T-helper 1 cell (primary cell): ENCODE results near the gene HGF.

ENCODE experiments used
- DNase-seq, 5 donors: peaks; one replicate each; pipeline ENCODE4 v3.0.0-alpha.2; 2012 to 2020

The HGF gene

DNA sequence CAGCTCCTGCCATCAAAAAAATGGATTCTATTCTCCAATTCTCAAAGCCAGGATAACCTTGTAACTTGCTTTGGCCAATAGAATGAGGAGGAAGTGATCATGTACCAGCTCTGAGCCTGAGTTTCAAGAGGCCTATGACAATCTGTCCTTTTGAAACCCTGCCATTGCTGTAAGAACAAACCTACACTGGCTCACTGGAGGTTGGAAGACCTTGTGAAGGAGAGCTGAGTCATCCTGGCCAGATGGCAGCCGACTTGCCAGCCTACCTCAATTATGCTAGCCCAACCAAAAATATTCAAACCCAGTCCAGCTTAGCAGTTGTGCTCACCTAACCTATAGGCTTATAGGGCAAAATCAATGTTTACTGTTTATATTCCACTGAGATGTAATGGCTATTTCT is 93.0 kb downstream of the HGF start:
- no peak for DNase-seq

GRCh38 chr7:81676105-81676811 is 93.6 kb downstream of the HGF start:
- no peak for DNase-seq

DNA sequence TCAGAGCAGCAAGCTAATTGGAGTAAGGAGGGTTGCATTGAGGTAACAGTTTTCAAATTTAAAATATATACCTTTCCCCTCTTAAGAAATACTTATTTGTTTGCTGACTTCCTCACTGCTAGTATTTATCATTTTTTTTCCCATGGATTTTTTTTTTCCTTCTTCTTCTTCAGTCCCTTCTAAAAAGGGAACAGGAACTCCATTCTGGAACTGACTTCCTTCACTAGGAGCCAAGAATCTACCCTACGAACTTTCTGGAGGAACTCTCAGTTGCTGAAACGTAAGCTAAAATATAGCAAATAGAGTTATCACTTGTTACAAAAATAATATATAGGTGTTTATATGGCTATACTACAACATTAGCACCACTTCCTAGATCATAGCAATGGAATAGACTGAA is 95.4 kb downstream of the HGF start:
- no peak for DNase-seq

DNA sequence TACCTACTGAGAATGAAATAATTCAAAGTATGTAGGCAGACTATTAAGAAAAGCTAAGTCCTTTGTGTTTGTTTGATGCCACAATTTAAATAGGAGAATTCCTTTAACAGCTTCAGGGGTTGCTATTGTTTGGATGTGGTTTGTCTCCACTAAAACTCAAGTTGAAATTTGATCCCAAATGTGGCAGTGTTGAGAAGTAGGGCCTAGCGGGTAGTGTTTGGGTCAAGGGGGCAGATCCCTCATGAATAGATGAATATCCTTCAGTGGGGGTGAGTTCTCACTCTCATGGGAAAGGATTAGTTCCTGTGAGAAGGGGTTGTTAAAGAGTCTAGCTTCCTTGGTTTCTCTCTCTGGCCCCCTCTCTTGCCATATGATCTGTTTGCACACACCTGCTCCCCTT is 97.0 kb downstream of the HGF start:
- DNase-seq = no peak

- no peak for DNase-seq
Observed at GRCh38 chr7:81669476-81670105, 100.3 kb downstream of the HGF start.

- no peak for DNase-seq
Observed at GRCh38 chr7:81666209-81666608, 103.6 kb downstream of the HGF start.

- no peak for DNase-seq
Observed at GRCh38 chr7:81665236-81665635, 104.6 kb downstream of the HGF start.

DNA sequence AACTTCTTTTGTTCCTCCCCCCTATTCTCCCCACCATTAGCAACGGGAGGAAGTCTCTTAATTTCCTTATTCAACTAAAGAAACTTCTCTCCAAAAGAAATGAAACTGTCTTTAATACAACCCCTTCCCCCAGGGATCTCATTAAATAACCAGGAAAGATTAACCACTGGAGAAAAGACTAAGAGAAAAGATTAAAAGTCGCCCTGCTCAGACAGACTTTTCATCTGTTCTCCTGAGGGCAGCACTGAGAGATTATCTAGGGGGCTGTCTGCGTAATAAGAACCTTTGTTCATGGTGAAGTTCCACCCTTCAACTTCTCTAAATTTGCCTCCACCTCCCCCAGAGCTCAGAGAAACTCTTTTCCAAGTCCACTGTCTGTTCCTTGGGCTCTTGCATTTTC is 105.5 kb downstream of the HGF start:
- no peak for DNase-seq

DNA sequence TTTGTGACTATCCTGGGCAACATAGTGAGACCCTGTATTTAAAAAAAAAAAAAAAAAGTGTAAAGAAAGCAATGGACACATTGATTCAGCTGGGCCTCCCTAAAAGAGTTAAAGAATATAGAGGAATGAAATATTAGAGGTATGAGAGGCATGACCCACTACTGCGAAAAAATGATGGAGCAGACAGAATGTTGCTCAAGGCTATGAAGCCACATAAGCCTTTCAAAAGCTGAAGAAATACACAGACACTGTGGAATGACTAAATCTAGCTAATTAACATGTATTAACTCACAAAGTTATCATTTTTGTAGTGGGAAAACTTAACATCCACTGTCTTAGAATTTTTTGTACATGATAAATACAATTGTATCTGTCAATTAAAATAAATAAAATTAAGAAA is 107.3 kb downstream of the HGF start:
- no peak for DNase-seq

- DNase-seq = no peak
Observed at GRCh38 chr7:81659697-81660395, 110.0 kb downstream of the HGF start.

GRCh38 chr7:81657551-81657950 is 112.3 kb downstream of the HGF start:
- DNase-seq = no peak

DNA sequence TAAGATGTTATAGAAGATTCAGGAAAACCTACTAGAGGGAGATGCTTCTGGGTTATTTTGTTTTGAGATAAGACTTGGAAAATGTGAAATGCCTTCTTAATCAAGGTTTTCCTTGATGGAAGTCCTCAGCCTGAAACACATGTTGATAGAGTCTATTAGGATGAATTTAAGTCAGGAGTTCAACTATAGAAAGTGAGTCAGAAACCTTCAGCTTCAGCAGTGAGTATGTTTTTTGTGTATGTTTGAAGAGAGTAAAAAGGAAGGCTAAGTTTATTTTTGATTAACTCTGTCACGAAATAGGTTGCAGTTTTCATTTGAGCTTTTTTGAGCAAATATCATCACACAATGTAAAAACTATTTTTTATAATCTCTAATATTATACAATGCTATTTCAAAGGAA is 114.6 kb downstream of the HGF start:
- no peak for DNase-seq

DNA sequence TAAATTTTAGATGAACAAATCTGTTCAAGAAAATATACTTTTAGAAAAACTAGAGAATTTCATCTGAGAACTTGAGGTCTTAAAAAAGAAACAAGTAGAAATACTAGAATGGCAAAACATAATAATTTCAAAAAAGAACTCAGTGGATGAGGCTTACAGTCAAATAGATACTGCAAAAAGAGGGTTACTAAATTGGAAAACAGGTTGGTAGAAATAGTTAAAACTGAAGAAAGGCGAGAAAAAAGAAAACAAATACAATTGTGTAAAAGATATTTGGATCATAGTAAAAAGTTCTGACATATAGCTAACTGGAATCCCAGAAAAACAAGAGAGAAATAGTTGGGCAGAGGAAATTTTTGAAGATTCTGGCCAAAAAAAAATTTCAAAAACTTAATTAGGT is 117.6 kb downstream of the HGF start:
- DNase-seq = no peak
